Endothelial cell (in vitro differentiated cells): ENCODE results near the gene FAM228A. TPM values are rescaled to one million over a fixed set of nuclear protein-coding genes. Genes with fewer than 3 reads are reported as not detected.

Experiments used
- DNase-seq: peaks from one replicate; pipeline ENCODE4 v3.0.0; 2021; ENCODE audit warnings: low spot score
- H3K27ac Mint-ChIP-seq: one replicate; pipeline ENCODE4 v1.8.0; 2021; ENCODE audit warnings: mixed read lengths, inconsistent platforms; ENCODE audit not compliant: unreplicated experiment
- H3K27me3 Mint-ChIP-seq: one replicate; pipeline ENCODE4 v1.8.0; 2021; ENCODE audit warnings: mild to moderate bottlenecking, moderate library complexity, mixed read lengths, inconsistent platforms; ENCODE audit not compliant: unreplicated experiment
- H3K36me3 Mint-ChIP-seq: one replicate; pipeline ENCODE4 v1.8.0; 2021; ENCODE audit warnings: mild to moderate bottlenecking, low read depth, mixed read lengths, inconsistent platforms; ENCODE audit not compliant: unreplicated experiment
- H3K4me1 Mint-ChIP-seq: one replicate; pipeline ENCODE4 v1.8.0; 2021; ENCODE audit warnings: mild to moderate bottlenecking, mixed read lengths, inconsistent platforms; ENCODE audit not compliant: unreplicated experiment
- H3K4me3 Mint-ChIP-seq: one replicate; pipeline ENCODE4 v1.8.0; 2021; ENCODE audit warnings: mild to moderate bottlenecking, mixed read lengths, inconsistent platforms; ENCODE audit not compliant: unreplicated experiment
- H3K9me3 Mint-ChIP-seq: one replicate; pipeline ENCODE4 v1.8.0; 2021; ENCODE audit warnings: mixed read lengths, inconsistent platforms; ENCODE audit not compliant: unreplicated experiment
- total RNA-seq: library from RNA; stranded (reverse); fragmentation: NEBNext Ultra II Directional; extraction: Animal tissue kit (Norgen Biotek cat#: 25700); gene quantifications from one replicate; pipeline ENCODE4 v1.2.1, GENCODE V29; 2021; ENCODE audit not compliant: unreplicated experiment
- TF ChIP-seq, protein P1 (sequence below): fragments of 200-600 bp; sonication (generic); IDR thresholded peaks from one replicate; pipeline ENCODE4 v1.5.0; 2021; ENCODE audit warnings: antibody characterized with exemption; ENCODE audit not compliant: unreplicated experiment

The FAM228A gene
- total RNA-seq, 1 donor from 2014 or later = not detected

DNA sequence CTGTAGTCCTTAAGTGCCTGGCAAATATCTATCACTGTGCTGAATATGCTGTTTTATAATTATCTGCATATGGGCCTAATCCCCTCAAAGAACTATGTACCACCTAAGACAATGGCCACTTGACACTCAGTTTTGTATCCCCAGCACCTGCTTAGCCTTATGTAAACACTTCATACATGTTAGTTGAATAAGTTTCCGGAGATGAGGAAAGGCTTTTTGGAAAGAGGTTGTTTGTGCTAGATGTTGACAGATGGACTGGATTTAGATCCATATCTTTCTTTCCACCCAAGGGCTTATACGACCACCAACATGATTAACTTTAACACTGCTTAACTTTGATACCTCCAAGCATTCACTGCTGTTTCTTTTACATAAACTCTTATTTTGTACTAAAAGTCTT lies 63.3 kb downstream of the FAM228A start:
- H3K4me3 Mint-ChIP-seq = no peak overlapping the region
- no peak overlapping the region for H3K27ac Mint-ChIP-seq
- H3K4me1 Mint-ChIP-seq = peaks cover 3% of the 10 kb centered on the region
- no peaks in the 10 kb centered on the region for H3K9me3 Mint-ChIP-seq
- TF ChIP-seq, protein P1, sequence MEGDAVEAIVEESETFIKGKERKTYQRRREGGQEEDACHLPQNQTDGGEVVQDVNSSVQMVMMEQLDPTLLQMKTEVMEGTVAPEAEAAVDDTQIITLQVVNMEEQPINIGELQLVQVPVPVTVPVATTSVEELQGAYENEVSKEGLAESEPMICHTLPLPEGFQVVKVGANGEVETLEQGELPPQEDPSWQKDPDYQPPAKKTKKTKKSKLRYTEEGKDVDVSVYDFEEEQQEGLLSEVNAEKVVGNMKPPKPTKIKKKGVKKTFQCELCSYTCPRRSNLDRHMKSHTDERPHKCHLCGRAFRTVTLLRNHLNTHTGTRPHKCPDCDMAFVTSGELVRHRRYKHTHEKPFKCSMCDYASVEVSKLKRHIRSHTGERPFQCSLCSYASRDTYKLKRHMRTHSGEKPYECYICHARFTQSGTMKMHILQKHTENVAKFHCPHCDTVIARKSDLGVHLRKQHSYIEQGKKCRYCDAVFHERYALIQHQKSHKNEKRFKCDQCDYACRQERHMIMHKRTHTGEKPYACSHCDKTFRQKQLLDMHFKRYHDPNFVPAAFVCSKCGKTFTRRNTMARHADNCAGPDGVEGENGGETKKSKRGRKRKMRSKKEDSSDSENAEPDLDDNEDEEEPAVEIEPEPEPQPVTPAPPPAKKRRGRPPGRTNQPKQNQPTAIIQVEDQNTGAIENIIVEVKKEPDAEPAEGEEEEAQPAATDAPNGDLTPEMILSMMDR = no peak
- H3K36me3 Mint-ChIP-seq = no peaks in the 10 kb centered on the region
- no peak for DNase-seq
- peaks cover 1% of the 10 kb centered on the region for H3K27me3 Mint-ChIP-seq

DNA sequence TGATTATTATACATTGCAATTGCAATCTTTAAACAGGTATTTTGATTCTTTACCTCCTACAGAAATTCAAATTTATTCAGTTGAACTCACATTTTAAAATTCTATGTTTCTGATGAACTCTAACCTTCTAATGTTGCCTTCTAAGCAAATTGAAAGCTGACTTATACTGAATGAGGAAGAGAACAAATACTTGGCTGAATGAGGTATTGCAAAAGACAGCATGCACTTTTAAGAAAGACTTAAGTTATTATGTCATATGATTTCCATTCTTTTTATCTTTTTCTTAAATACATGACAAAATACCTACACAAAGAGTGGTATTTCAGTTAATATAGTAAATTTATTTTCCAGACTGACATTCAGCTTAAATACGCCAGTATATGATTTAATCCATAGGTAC lies 64.7 kb downstream of the FAM228A start:
- Mint-ChIP-seq H3K4me1 (peaks cover 3% of the 10 kb centered on the region), H3K4me3 (no peak overlapping the region), H3K27ac (no peak overlapping the region), H3K27me3 (peaks cover 1% of the 10 kb centered on the region), H3K36me3 (no peaks in the 10 kb centered on the region), H3K9me3 (no peaks in the 10 kb centered on the region)
- TF ChIP-seq, protein P1 = no peak
- no peak for DNase-seq

Other genes with a start within 250 kb of the FAM228A start
- gene ATAD2B, start 247.9 kb upstream of the FAM228A start, total RNA-seq = 23.6 TPM
- 14.9 TPM for gene UBXN2A, start 234.6 kb upstream of the FAM228A start, total RNA-seq
- not detected for gene MFSD2B, start 165.0 kb upstream of the FAM228A start, total RNA-seq
- gene WDCP, start 127.7 kb upstream of the FAM228A start, total RNA-seq = 13.4 TPM
- 31.1 TPM for gene FKBP1B, start 125.3 kb upstream of the FAM228A start, total RNA-seq
- 67.5 TPM for gene SF3B6, start 98.7 kb upstream of the FAM228A start, total RNA-seq
- gene TP53I3, start 90.2 kb upstream of the FAM228A start, total RNA-seq = 81.5 TPM
- gene PFN4, start 51.7 kb upstream of the FAM228A start, total RNA-seq = 1.0 TPM
- gene FAM228B, start 51.6 kb upstream of the FAM228A start, total RNA-seq = 21.3 TPM
- gene ITSN2, start 185.5 kb downstream of the FAM228A start, total RNA-seq = 73.3 TPM